Smooth muscle cell (in vitro differentiated cells): ENCODE data around the gene HECW1. TPM values are rescaled to one million over a fixed set of nuclear protein-coding genes. Genes with fewer than 3 reads are reported as not detected.

Experiments
- DNase-seq: peaks from one replicate; lab custom pipeline; 2025; ENCODE audit not compliant: unreplicated experiment; lab: John Stamatoyannopoulos, UW
- H2AFZ ChIP-seq: fragments of 200-600 bp; sonication (generic); 2 replicates; pipeline ENCODE4 v1.6.0; 2016; ENCODE audit warnings: antibody characterized with exemption, low read depth, mild to moderate bottlenecking
- H3F3A ChIP-seq: fragments of 200-600 bp; sonication (generic); 2 replicates; pipeline ENCODE4 v1.6.0; 2017; ENCODE audit warnings: antibody characterized with exemption, low read depth
- H3K27ac ChIP-seq: fragments of 200-600 bp; sonication (generic); 2 replicates; pipeline ENCODE4 v1.5.1; 2016; ENCODE audit warnings: low read depth, mild to moderate bottlenecking
- H3K27me3 ChIP-seq: fragments of 200-600 bp; sonication (generic); 2 replicates; pipeline ENCODE4 v1.6.1; 2016; ENCODE audit warnings: low read depth, mild to moderate bottlenecking
- H3K36me3 ChIP-seq: fragments of 200-600 bp; sonication (generic); 2 replicates; pipeline ENCODE4 v1.5.1; 2016; ENCODE audit warnings: low read depth
- H3K4me1 ChIP-seq: fragments of 200-600 bp; sonication (generic); 2 replicates; pipeline ENCODE4 v1.5.1; 2016; ENCODE audit warnings: low read depth
- H3K4me2 ChIP-seq: fragments of 200-600 bp; sonication (generic); 2 replicates; pipeline ENCODE4 v1.6.0; 2016; ENCODE audit warnings: mild to moderate bottlenecking
- H3K4me3 ChIP-seq: fragments of 200-600 bp; sonication (generic); 2 replicates; pipeline ENCODE4 v1.5.1; 2016; ENCODE audit warnings: mild to moderate bottlenecking
- H3K79me2 ChIP-seq: fragments of 200-600 bp; sonication (generic); 2 replicates; pipeline ENCODE4 v1.6.0; 2016; ENCODE audit warnings: low read depth, mild to moderate bottlenecking
- H3K9ac ChIP-seq: fragments of 200-600 bp; sonication (generic); 2 replicates; pipeline ENCODE4 v1.6.0; 2016; ENCODE audit warnings: low read depth
- H3K9me3 ChIP-seq: fragments of 200-600 bp; sonication (generic); replicated peaks from 2 replicates; pipeline ENCODE4 v1.5.1; 2016; ENCODE audit warnings: low read depth
- H4K20me1 ChIP-seq: fragments of 200-600 bp; sonication (generic); 2 replicates; pipeline ENCODE4 v1.6.0; 2016; ENCODE audit warnings: low read depth
- CTCF ChIP-seq: fragments of 200-600 bp; sonication (generic); IDR thresholded peaks from 2 replicates; pipeline ENCODE4 v1.5.1; 2017; ENCODE audit warnings: borderline replicate concordance, mild to moderate bottlenecking, antibody characterized with exemption; ENCODE audit not compliant: insufficient read depth, poor library complexity, severe bottlenecking
- WGBS: methylation state at CpG from one replicate; pipeline ENCODE4 v1.1.7; 2016; ENCODE audit warnings: low lambda C conversion rate; 5-methylcytosine and 5-hydroxymethylcytosine counted together
- microRNA-seq: library from miRNA; unstranded; fragments of <30 nt; microRNA quantifications from one replicate; pipeline ENCODE4, GENCODE V29; 2016; ENCODE audit warnings: borderline number of aligned reads
- polyA plus RNA-seq: library from polyadenylated mRNA; unstranded; fragments of >200 nt; fragmentation: Nextera tagmentation; extraction: Ambion mirVana; gene quantifications from 2 replicates; pipeline ENCODE4 v1.2.1, GENCODE V29; 2016
- small RNA-seq: library from RNA; depleted of rRNA; stranded (forward); fragments of <200 nt; gene quantifications from one replicate; pipeline ENCODE3, GENCODE V24; 2014
- total RNA-seq: library from RNA; depleted of rRNA; stranded (reverse); fragments of >200 nt; gene quantifications from 2 replicates; pipeline ENCODE4 v1.2.3, GENCODE V29; 2014

HECW1 gene
- total and polyA plus RNA-seq, 2 experiments from 2014 or later = 0.09 to 0.49 TPM

DNA sequence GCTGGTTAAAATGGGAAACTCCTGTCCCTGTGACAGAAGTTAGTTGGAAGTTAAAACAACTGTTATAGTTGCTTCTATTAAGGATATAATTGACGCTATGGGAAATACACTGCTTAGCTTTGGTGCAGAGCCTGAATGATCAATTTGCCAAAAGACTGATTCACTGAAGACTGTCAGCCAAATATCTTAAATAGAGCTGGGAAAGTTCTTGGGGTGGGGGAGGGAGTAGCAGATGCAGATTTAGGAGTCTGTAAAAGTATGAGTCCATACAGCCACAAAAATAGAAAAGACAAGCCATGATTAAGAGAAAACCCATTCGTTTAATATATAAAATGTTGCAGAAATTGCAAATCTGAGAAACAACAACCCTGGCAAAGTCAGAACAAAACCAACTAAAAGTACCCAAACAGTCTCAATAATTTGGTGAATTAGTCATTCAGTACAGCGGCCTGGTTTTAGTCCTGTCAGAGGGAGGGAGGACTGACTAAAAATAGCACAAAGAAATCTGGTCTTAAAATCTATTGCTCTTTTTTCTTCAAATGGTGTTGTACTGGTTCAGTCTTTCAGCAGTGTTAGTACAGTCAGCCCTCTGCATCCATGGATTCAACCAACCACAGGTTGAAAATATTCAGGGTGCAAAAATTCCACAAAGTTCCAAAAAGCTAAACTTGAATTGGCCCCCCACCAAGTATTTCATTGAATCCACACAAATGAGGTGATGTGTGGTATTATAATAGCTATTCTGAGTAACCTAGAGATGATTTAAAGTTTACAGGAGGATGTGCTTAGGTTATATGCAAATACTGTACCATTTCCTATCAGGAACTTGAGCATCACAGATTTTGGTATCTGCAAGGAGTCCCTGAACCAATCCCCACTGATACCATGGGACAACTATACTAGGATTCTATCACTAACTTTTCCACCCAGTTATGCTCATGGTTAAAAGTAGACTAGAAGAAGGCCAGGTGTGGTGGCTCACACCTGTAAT, 500.4 kb downstream of the HECW1 start:
- Histone ChIP-seq H3K4me3 (no peak overlapping the region), H3K27me3 (no peaks in the 10 kb centered on the region), H3F3A (peaks cover 4% of the 10 kb centered on the region), H3K27ac (peak overlapping the region; percentile 8), H3K9me3 (no peaks in the 10 kb centered on the region), H3K9ac (no peak overlapping the region), H2AFZ (no peak overlapping the region), H3K4me2 (peak overlapping the region; percentile 5), H3K79me2 (no peaks in the 10 kb centered on the region), H3K4me1 (no peaks in the 10 kb centered on the region), H3K36me3 (no peaks in the 10 kb centered on the region), H4K20me1 (peaks cover 7% of the 10 kb centered on the region)
- no peak for TF ChIP-seq CTCF
- no peak for DNase-seq
- 53% methylated on average over 3 of the region's 3 CpGs for WGBS

Small RNA genes lying within 50 kb of the gene (microRNA-seq; reads per million reads assigned to microRNA genes)
- not detected for gene MIR3943

Small RNA genes lying within 50 kb of the gene (small RNA-seq; reads per million reads assigned to genes)
- not detected for gene MIR3943
- not detected for gene RF00019
- gene RNU6-575P = not detected
- gene RNU7-35P = not detected

Other genes with a start within 250 kb of the HECW1 start
- gene C7orf25, start 200.6 kb upstream of the HECW1 start, total RNA-seq = 5.0 and 7.4 TPM in 2 replicates
- gene C7orf25, start 200.6 kb upstream of the HECW1 start, polyA plus RNA-seq = 1.9 and 2.2 TPM in 2 replicates
- 178 and 180 TPM in 2 replicates for gene PSMA2, start 180.5 kb upstream of the HECW1 start, total RNA-seq
- 246 and 271 TPM in 2 replicates for gene PSMA2, start 180.5 kb upstream of the HECW1 start, polyA plus RNA-seq
- gene MRPL32, start 180.3 kb upstream of the HECW1 start, total RNA-seq = 76.7 and 82.1 TPM in 2 replicates
- gene MRPL32, start 180.3 kb upstream of the HECW1 start, polyA plus RNA-seq = 59.7 and 69.8 TPM in 2 replicates